Left lung (tissue), 10 donors: ENCODE measurements around the gene LARGE2. TPM values are rescaled to one million over a fixed set of nuclear protein-coding genes. Genes with fewer than 3 reads are reported as not detected.

Source experiments
- ATAC-seq: fragments of 200-7000 bp; cut with Tn5 transposase; one replicate; pipeline ENCODE4 v1.9.1; 2020; ENCODE audit warnings: moderate library complexity
- DNase-seq, 4 donors: peaks; one replicate each; pipeline ENCODE4 v3.0.0-alpha.2; 2013 to 2020
- H3K27ac ChIP-seq, 2 donors: fragments of 200-600 bp; sonication (generic) in 1 of 2; one replicate each; pipeline versions ENCODE4 v1.5.0 to v1.8.0; 2020 to 2021
- H3K27me3 ChIP-seq, 2 donors: fragments of 200-600 bp; sonication (generic) in 1 of 2; one replicate each; pipeline versions ENCODE4 v1.5.0 to v1.8.0; 2020 to 2021
- H3K36me3 ChIP-seq, 2 donors: fragments of 200-600 bp; sonication (generic) in 1 of 2; one replicate each; pipeline versions ENCODE4 v1.5.0 to v1.8.0; 2020 to 2021
- H3K4me1 ChIP-seq, 2 donors: fragments of 200-600 bp; one replicate each; pipeline ENCODE4 v1.8.0; 2021
- H3K4me3 ChIP-seq, 2 donors: fragments of 200-600 bp; sonication (generic) in 1 of 2; one replicate each; pipeline versions ENCODE4 v1.5.0 to v1.8.0; 2020 to 2021; ENCODE audit warnings: mild to moderate bottlenecking in 1 of 2
- H3K9me3 ChIP-seq, 2 donors: fragments of 200-600 bp; sonication (generic) in 1 of 2; one replicate each; pipeline versions ENCODE4 v1.5.0 to v1.8.0; 2020 to 2021
- intact Hi-C, 2 donors: fragments of 100-400 bp; cut with DNase I; formaldehyde crosslinking; loops; one replicate each; pipeline versions ENCODE4 v1.11.2 to v1.14.2; 2022
- polyA plus RNA-seq, 6 donors: library from polyadenylated mRNA; unstranded; fragments of 120-200 nt; gene quantifications; one replicate each; pipeline ENCODE4 v1.2.1, GENCODE V29; 2013; ENCODE audit not compliant: insufficient read length in 6 of 6
- total RNA-seq, 2 donors: library from RNA; stranded (reverse); fragmentation: NEBNext Ultra II Directional; extraction: Animal tissue kit (Norgen Biotek cat#: 25700); gene quantifications; one replicate each; pipeline ENCODE4 v1.2.1, GENCODE V29; 2021
- TF ChIP-seq, protein P1 (sequence below), 2 donors: fragments of 200-600 bp; sonication (generic) in 1 of 2; IDR thresholded peaks; one replicate each; pipeline versions ENCODE4 v1.5.0 to v1.8.0; 2021; ENCODE audit warnings: antibody characterized with exemption in 2 of 2
- donor health status: DM: no; HTN: yes; CAD: no.
- donor health status: DM: no; HTN: no; CAD: no.

The LARGE2 gene
- total and polyA plus RNA-seq, 8 donors, result 7.5 to 17.2 (median 13.5) TPM

DNA sequence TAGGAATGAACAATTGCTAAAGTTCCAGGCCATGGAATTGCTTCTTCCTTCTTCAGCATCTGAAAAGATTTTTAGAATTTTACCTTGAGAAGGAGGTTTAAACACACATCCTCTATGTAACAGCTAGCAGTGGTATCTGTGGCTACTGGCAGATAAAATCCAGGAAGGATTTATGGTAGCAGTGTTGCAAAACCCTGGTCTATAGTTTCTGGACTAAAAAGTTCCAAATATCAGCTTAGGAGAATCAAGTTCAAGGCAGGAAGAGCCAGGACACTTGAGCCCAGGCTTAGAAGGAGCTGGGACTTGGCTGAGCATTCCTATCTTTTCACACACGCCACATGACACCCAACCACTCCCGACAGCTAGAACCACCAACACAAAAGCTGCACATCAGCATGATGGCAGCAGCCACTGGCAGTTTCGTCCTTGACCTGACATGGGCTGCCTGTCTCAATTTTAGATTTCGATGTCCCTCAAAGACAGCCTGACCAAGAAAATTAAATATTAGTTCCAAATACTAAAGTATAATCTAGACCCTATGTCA is 14.1 kb downstream of the LARGE2 start:
- intact Hi-C loops, result no loop called here
- peaks cover 0 to 2% of the 10 kb centered on the region in 2 donors for H3K4me1 ChIP-seq
- ATAC-seq, result no peak
- no peak for DNase-seq
- no peaks in the 10 kb centered on the region for H3K9me3 ChIP-seq
- no peak overlapping the region for H3K27ac ChIP-seq
- H3K4me3 ChIP-seq, result no peak overlapping the region
- H3K36me3 ChIP-seq, result peaks cover 0 to 77% of the 10 kb centered on the region in 2 donors
- TF ChIP-seq, protein P1, sequence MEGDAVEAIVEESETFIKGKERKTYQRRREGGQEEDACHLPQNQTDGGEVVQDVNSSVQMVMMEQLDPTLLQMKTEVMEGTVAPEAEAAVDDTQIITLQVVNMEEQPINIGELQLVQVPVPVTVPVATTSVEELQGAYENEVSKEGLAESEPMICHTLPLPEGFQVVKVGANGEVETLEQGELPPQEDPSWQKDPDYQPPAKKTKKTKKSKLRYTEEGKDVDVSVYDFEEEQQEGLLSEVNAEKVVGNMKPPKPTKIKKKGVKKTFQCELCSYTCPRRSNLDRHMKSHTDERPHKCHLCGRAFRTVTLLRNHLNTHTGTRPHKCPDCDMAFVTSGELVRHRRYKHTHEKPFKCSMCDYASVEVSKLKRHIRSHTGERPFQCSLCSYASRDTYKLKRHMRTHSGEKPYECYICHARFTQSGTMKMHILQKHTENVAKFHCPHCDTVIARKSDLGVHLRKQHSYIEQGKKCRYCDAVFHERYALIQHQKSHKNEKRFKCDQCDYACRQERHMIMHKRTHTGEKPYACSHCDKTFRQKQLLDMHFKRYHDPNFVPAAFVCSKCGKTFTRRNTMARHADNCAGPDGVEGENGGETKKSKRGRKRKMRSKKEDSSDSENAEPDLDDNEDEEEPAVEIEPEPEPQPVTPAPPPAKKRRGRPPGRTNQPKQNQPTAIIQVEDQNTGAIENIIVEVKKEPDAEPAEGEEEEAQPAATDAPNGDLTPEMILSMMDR (IDR thresholded peaks at IDR 0.05), result no peak
- H3K27me3 ChIP-seq, result no peaks in the 10 kb centered on the region

DNA sequence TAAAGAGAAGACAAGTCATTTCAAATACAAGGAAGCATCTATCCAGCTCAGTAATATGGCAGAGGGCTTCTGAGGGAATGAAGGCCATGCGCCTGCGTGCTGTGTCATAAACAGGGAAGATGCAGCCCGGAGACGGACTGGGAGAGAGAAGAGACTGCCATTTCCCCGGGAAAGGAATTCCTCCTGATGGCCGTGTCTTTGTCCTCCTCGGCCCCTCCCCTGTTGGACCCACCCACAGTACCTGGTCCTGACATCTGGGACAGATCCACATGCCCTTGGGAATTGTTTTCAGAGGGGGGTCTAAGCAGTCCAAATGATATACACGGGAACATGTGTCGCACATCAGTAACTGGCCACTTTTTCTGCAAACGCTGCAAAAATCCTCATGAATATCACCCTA is 15.5 kb downstream of the LARGE2 start:
- TF ChIP-seq, protein P1 (IDR thresholded peaks at IDR 0.05), result no peak
- intact Hi-C loops, result no loop called here
- H3K4me1 ChIP-seq, result no peaks in the 10 kb centered on the region
- DNase-seq (no peak), ATAC-seq (no peak)
- H3K9me3 ChIP-seq, result no peaks in the 10 kb centered on the region
- no peaks in the 10 kb centered on the region for H3K27me3 ChIP-seq
- H3K4me3 ChIP-seq, result no peak overlapping the region
- no peak overlapping the region for H3K27ac ChIP-seq
- peaks cover 0 to 76% of the 10 kb centered on the region in 2 donors for H3K36me3 ChIP-seq

DNA sequence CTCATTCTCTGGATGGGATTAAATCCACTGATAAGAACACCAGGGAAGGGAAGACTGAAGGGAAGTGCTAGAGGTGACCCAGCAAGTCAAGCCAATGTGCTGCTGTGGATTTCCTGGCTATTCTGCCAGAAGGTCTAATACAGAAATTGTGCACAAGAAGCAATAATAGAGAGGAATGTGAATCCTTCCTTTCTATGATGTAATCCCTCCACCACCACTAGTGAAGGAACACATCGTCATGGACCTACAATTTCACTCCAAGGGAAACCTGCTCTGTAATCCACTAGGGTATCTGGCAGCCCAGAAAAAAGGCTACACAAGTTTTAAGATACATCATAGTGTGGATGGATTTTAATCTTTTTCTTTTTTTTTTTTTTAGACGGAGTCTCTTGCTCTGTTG is 17.4 kb downstream of the LARGE2 start:
- TF ChIP-seq, protein P1 (IDR thresholded peaks at IDR 0.05), result no peak
- Histone ChIP-seq H3K9me3 (no peaks in the 10 kb centered on the region), H3K27ac (no peak overlapping the region), H3K4me1 (no peaks in the 10 kb centered on the region), H3K27me3 (no peaks in the 10 kb centered on the region), H3K4me3 (no peak overlapping the region), H3K36me3 (peaks cover 0 to 76% of the 10 kb centered on the region in 2 donors)
- ATAC-seq (no peak), DNase-seq (no peak)
- intact Hi-C loops, result no loop called here

DNA sequence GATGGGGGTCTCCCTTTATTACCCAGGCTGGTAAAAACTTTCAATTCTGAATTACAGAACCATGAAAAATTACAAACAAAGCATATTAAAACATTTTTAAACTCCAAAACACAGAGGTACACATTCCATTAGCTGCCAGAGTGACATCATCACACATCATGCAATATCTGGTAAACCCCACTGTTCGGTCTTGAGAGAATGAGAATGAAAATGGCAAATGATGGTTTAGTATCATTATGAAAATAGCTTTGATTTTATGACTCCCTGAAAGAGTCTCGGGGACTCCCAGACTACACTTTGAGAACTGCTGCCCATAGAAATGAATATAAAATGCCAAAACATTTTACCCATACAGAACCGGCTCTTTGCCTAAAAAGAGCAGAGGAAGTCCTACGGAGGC is 18.8 kb downstream of the LARGE2 start:
- Histone ChIP-seq H3K36me3 (peaks cover 0 to 76% of the 10 kb centered on the region in 2 donors), H3K27me3 (no peaks in the 10 kb centered on the region), H3K27ac (no peak overlapping the region), H3K9me3 (no peaks in the 10 kb centered on the region), H3K4me3 (no peak overlapping the region), H3K4me1 (no peaks in the 10 kb centered on the region)
- DNase-seq, result no peak
- TF ChIP-seq, protein P1 (IDR thresholded peaks at IDR 0.05), result no peak
- no peak for ATAC-seq
- intact Hi-C loops, result no loop called here

DNA sequence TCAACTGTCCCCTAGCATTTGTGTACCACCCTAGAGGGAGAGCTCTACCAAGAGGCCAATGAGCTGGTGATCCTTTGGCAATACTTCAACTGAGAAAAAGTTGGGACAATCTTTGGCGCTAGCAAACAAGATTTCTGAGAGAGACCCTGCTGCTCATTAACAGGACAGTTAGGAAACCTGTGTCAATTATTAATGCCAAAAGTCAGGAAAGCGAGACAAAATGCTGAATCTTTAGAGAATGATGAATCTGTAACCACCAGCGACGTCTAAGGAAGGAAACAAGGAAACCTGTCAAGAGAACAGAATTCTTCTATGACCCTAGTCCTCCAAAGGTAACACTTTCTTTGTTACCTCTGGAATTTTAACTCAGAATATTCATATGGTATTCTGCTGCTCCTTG is 19.9 kb downstream of the LARGE2 start:
- H3K9me3 ChIP-seq, result no peaks in the 10 kb centered on the region
- no peak overlapping the region for H3K27ac ChIP-seq
- no peak for ATAC-seq
- DNase-seq, result no peak
- H3K4me1 ChIP-seq, result no peaks in the 10 kb centered on the region
- TF ChIP-seq, protein P1 (IDR thresholded peaks at IDR 0.05), result no peak
- H3K36me3 ChIP-seq, result peaks cover 0 to 76% of the 10 kb centered on the region in 2 donors
- no peak overlapping the region for H3K4me3 ChIP-seq
- H3K27me3 ChIP-seq, result no peaks in the 10 kb centered on the region
- intact Hi-C loops, result no loop called here
